HepG2 (cell line): ENCODE measurements around the gene PDK2. TPM values are rescaled to one million over a fixed set of nuclear protein-coding genes. Genes with fewer than 3 reads are reported as not detected.

Experiments used
- CHCHD3 ChIP-seq: sonication (generic); formaldehyde crosslinking; IDR thresholded peaks from 2 replicates; pipeline ENCODE4 v1.8.0; 2022; ENCODE audit warnings: mild to moderate bottlenecking, missing genetic modification reagents, moderate library complexity
- ELF1 ChIP-seq: sonication (generic); formaldehyde crosslinking; IDR thresholded peaks from 2 replicates; pipeline ENCODE4 v1.4.0; 2020; ENCODE audit warnings: missing genetic modification reagents
- ETV6 ChIP-seq: sonication (generic); formaldehyde crosslinking; conservative IDR thresholded peaks from 2 replicates; pipeline ENCODE4 v1.4.0; 2020; ENCODE audit warnings: missing genetic modification reagents
- FOXA1 ChIP-seq, 2 experiments: fragments of 450-650 bp in 1 of 2; sonication (generic) in 1 of 2; formaldehyde crosslinking in 1 of 2; IDR thresholded peaks; 2 replicates each; pipeline versions ENCODE4 v1.4.0 to v1.6.1; 2016 to 2020; ENCODE audit warnings: missing genetic modification reagents in 1 of 2
- FOXO4 ChIP-seq: sonication (generic); formaldehyde crosslinking; conservative IDR thresholded peaks from 2 replicates; pipeline ENCODE4 v1.8.1; 2023; ENCODE audit warnings: missing genetic modification reagents
- HMGA1 ChIP-seq: sonication (generic); formaldehyde crosslinking; conservative IDR thresholded peaks from 2 replicates; pipeline ENCODE4 v1.4.0; 2020; ENCODE audit warnings: missing genetic modification reagents
- HNRNPLL ChIP-seq: fragments of 200-400 bp; formaldehyde crosslinking; IDR thresholded peaks from 2 replicates; pipeline ENCODE4 v1.6.1; 2017; ENCODE audit warnings: mild to moderate bottlenecking, low read depth, low read length; ENCODE audit not compliant: poor library complexity, severe bottlenecking
- KDM3A ChIP-seq: IDR thresholded peaks from 2 replicates; pipeline ENCODE4 v1.6.1; 2018; ENCODE audit warnings: low read depth, missing compliant biosample characterization
- MBNL3 ChIP-seq: fragments of 250-450 bp; sonication (Bioruptor Pico); conservative IDR thresholded peaks from 2 replicates; pipeline ENCODE4 v1.8.0; 2022; ENCODE audit warnings: mild to moderate bottlenecking, inconsistent platforms
- NFE2 ChIP-seq: sonication (generic); formaldehyde crosslinking; IDR thresholded peaks from 2 replicates; pipeline ENCODE4 v1.4.0; 2020; ENCODE audit warnings: missing genetic modification reagents
- PAF1 ChIP-seq: IDR thresholded peaks from 2 replicates; pipeline ENCODE4 v1.6.1; 2016; ENCODE audit warnings: missing genetic modification reagents, missing compliant biosample characterization
- SIN3A ChIP-seq: IDR thresholded peaks from 2 replicates; pipeline ENCODE4 v1.6.1; 2011; ENCODE audit warnings: low read depth, mild to moderate bottlenecking, control low read depth, low read length, borderline replicate concordance
- TBX2 ChIP-seq: sonication (generic); formaldehyde crosslinking; IDR thresholded peaks from 2 replicates; pipeline ENCODE4 v1.5.0; 2020; ENCODE audit warnings: missing genetic modification reagents, mild to moderate bottlenecking, borderline replicate concordance
- YY1 ChIP-seq: IDR thresholded peaks from 2 replicates; pipeline ENCODE4 v1.6.1; 2011; ENCODE audit warnings: low read length, low read depth, moderate library complexity, mild to moderate bottlenecking; ENCODE audit not compliant: insufficient read depth, insufficient replicate concordance
- ZNF230 ChIP-seq: sonication (generic); formaldehyde crosslinking; IDR thresholded peaks from 2 replicates; pipeline ENCODE4 v1.4.0; 2020; ENCODE audit warnings: mild to moderate bottlenecking, missing genetic modification reagents
- ZNF430 ChIP-seq: sonication (generic); formaldehyde crosslinking; IDR thresholded peaks from 2 replicates; pipeline ENCODE4 v1.9.0; 2021; ENCODE audit warnings: mild to moderate bottlenecking, missing genetic modification reagents
- ZNF552 ChIP-seq: sonication (generic); formaldehyde crosslinking; IDR thresholded peaks from 2 replicates; pipeline ENCODE4 v1.9.0; 2022; ENCODE audit warnings: missing genetic modification reagents, mild to moderate bottlenecking, borderline replicate concordance
- ZNF597 ChIP-seq: sonication (generic); formaldehyde crosslinking; IDR thresholded peaks from 2 replicates; pipeline ENCODE4 v1.5.0; 2020; ENCODE audit warnings: missing genetic modification reagents
- polyA plus RNA-seq, 8 experiments: library from polyadenylated mRNA; depleted of rRNA in 3 of 8; stranded (reverse) in 7 of 8; unstranded in 1 of 8; fragments of >200 nt; fragmentation: Illumina TruSeq in 4 of 8; extraction: Trizol in 4 of 8; gene quantifications; 2 replicates each; pipeline versions ENCODE4 v1.2.1 to v1.2.3, GENCODE V29; 2011 to 2016; ENCODE audit warnings: low read depth in 4 of 8, missing spikeins in 1 of 8, mixed read lengths in 1 of 8; ENCODE audit not compliant: insufficient read depth in 1 of 8
- total RNA-seq, 5 experiments: library from RNA; depleted of rRNA; stranded (reverse); fragments of >200 nt; fragmentation: Illumina TruSeq; extraction: Trizol; gene quantifications; 2 replicates each; pipeline ENCODE4 v1.2.3, GENCODE V29; 2016; ENCODE audit warnings: low read depth in 1 of 5
- TF ChIP-seq, protein P1 (sequence below): sonication (generic); formaldehyde crosslinking; IDR thresholded peaks from 2 replicates; pipeline ENCODE4 v1.9.0; 2021; ENCODE audit warnings: missing genetic modification reagents, borderline replicate concordance

The PDK2 gene
- total and polyA plus RNA-seq, 2 of the 13 experiments (the other 11 are each of a cell fraction or from before 2014, with no cell fraction given): 18.5 to 59.7 TPM

- TF ChIP-seq MBNL3: no peak
- TF ChIP-seq YY1: peak; percentile 73
- TF ChIP-seq CHCHD3 (CRISPR knock-in tag): no peak
- no peak for TF ChIP-seq FOXA1 (IDR thresholded peaks at IDR 0.05)
- no peak; the same call in 1 of the 2 replicates for TF ChIP-seq FOXA1 (CRISPR knock-in tag; IDR thresholded peaks at IDR 0.05)
- TF ChIP-seq SIN3A: peak; percentile 61; the same call in 1 of the 2 replicates
- TF ChIP-seq NFE2 (CRISPR knock-in tag): 0 out of 2 replicates have a peak, but pooled peaks have one; percentile 21
- TF ChIP-seq KDM3A (CRISPR knock-in tag): peak; percentile 92
- TF ChIP-seq ZNF552: no peak
- TF ChIP-seq PAF1 (CRISPR knock-in tag): no peak
- no peak for TF ChIP-seq ZNF430
- TF ChIP-seq FOXO4 (CRISPR knock-in tag): 0 out of 2 replicates have a peak, but pooled peaks have one; percentile 82
- peak; percentile 82; the same call in 1 of the 2 replicates for TF ChIP-seq ETV6 (CRISPR knock-in tag)
- peak; percentile 91 for TF ChIP-seq TBX2 (CRISPR knock-in tag)
- TF ChIP-seq ELF1 (CRISPR knock-in tag): no peak
- peak; percentile 83 for TF ChIP-seq HNRNPLL
- TF ChIP-seq ZNF230 (CRISPR knock-in tag): peak; percentile 85
- TF ChIP-seq HMGA1 (CRISPR knock-in tag): no peak
- TF ChIP-seq, protein P1, sequence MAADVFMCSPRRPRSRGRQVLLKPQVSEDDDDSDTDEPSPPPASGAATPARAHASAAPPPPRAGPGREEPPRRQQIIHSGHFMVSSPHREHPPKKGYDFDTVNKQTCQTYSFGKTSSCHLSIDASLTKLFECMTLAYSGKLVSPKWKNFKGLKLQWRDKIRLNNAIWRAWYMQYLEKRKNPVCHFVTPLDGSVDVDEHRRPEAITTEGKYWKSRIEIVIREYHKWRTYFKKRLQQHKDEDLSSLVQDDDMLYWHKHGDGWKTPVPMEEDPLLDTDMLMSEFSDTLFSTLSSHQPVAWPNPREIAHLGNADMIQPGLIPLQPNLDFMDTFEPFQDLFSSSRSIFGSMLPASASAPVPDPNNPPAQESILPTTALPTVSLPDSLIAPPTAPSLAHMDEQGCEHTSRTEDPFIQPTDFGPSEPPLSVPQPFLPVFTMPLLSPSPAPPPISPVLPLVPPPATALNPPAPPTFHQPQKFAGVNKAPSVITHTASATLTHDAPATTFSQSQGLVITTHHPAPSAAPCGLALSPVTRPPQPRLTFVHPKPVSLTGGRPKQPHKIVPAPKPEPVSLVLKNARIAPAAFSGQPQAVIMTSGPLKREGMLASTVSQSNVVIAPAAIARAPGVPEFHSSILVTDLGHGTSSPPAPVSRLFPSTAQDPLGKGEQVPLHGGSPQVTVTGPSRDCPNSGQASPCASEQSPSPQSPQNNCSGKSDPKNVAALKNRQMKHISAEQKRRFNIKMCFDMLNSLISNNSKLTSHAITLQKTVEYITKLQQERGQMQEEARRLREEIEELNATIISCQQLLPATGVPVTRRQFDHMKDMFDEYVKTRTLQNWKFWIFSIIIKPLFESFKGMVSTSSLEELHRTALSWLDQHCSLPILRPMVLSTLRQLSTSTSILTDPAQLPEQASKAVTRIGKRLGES (CRISPR knock-in tag): 0 out of 2 replicates have a peak, but pooled peaks have one; percentile 41
- TF ChIP-seq ZNF597 (CRISPR knock-in tag): no peak
Measured at GRCh38 chr17:50094753-50095619, at the start of gene PDK2 (continued).
